GM18907 (cell line): ENCODE data around the gene TACSTD2.
"Not testable (repeated sequence)": the region's sequence is repeated elsewhere in the genome, so short reads cannot be mapped to it uniquely, and the experiment has no call there.

Source experiments
- ATAC-seq: cut with Tn5 transposase; IDR thresholded peaks from one replicate; pipeline ENCODE4 v1.9.1; 2021; ENCODE audit warnings: mild to moderate bottlenecking, moderate library complexity; ENCODE audit not compliant: unreplicated experiment

TACSTD2 gene

DNA sequence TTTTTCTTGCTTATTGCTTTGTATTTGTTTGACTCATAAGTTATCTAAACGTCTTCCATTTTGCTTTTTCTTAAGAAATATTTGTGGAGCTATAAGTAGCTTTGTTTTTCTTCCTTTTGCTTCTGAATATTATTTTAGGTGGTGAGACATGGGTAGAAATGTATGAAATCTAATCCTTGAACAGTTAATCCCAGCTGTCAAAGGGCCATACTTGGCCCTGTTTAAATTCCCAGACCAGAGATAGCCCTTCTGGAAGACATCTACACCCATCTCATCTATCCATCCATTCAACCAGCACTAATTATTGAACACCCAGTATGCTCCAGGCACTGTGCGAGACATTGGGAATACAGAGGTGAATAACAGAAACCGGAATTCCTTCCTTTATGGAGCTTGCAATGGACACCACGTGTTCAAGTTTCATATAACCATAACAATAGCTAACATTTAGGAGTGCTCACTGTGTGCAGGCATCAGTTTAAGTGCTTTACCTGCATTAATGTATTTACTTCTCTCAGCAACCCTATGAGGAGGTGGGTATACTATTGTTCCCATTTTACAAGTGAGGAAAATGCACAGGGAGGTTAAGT, 8.7 kb downstream of the TACSTD2 start:
- ATAC-seq, result no peak

DNA sequence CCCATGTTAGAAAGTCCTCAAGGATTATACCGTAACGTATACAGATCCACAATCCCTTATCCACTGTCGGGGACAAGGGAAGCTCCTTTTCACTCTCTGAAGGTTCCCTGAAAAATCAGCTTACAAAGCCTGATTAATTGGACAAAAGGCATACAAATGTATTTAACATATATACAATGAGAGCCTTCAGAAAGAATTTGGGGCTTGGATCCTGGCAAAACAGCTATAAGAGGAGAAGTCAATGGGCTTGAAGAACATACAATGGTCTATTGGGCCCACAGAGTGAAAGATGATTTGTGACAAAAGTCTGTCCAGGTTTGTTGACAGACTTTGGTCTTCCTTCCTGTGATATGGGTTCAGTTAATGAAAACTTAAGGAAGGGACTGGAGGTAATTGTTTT, 10.7 kb downstream of the TACSTD2 start:
- no peak for ATAC-seq

DNA sequence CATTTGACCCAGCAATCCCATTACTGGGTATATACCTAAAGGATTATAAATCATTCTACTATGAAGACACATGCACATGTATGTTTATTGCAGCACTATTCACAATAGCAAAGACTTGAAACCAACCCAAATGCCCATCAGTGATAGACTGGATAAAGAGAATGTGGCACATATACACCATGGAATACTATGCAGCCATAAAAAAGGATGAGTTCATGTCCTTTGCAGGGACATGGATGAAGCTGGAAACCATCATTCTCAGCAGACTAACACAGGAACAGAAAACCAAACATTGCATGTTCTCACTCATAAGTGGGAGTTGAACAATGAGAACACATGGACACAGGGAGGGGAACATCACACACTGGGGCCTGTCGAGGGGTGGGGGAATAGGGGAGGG, 13.3 kb downstream of the TACSTD2 start:
- ATAC-seq, result not testable (repeated sequence)

DNA sequence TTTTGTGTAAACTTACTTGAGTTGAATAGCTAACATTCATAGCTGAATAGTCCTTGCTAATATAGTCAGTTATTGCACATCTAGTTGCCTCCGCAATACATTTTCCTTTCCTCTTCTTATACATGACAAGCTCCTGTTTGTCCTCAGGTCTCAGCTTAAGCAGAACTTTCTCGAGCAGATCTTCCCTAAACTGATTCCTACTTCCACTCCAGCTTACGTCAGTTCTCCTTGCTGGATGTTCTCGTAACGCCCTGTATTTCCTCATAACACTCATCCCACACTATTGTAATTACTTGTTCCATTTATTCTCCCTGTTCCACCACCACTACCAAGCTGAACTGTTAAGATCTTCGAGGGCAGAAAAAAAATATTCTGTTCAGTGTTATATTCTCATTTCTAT, 15.4 kb downstream of the TACSTD2 start:
- no peak for ATAC-seq

DNA sequence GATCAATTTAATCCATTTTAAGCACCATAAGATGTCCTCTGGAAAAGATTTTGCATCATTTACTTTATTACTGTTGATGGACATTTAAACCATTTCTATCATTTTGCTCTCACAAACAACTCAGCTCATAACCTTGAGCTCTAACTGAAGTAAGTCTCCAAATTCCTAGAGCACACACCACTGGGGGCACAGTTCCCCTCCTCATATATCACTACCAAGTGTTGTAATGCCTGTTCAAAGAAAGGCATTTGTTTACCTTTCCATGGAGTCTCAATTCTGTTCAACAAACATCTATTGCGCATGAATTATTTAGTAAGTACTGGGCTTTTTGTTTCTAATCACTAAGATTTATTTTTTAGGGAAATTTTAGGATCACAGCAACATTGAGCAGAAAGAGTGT, 21.7 kb downstream of the TACSTD2 start:
- no peak for ATAC-seq

DNA sequence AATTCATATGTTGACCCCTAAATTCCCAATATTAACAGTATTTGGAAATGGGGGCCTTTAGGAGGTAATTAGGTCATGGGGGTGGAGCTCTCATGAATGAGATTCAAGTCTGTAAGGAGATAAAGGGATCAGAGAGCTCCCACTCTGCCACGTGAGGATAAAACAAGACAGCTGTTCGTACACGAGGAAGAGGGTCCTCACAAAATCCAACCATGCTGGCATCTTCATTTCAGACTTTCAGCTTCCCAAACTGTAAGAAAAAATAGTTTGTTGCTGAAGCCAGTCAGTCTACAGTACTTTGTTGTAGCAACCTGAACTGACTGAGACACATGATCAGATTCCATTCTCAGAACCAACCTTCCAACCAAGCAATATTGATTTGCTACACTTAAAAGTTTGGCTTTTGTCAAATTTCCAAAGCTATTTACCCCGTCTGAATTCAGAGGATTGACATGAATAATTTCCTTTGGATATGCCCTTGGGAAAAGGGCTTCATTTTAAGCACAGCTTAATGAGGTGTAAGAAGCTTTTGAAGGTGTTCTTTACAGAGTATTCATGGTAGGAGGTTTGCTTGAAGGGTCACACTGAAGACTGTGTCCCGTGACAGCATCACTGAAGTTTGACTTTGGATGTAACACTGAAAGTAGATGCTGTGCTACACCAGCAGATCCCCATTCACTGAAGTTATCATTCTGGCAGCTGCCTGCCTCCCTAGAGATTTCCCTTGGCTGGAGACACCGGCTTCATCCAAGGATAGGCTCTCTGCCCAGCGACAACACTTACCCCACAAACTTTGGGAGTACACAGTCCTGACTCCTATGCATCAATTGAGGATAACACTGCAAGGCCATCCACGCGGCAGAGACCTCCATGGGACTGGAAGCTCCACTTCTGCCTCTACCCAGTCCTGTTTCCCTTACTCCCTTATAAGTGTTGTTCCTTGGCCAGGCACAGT, 25.6 kb downstream of the TACSTD2 start:
- no peak for ATAC-seq

DNA sequence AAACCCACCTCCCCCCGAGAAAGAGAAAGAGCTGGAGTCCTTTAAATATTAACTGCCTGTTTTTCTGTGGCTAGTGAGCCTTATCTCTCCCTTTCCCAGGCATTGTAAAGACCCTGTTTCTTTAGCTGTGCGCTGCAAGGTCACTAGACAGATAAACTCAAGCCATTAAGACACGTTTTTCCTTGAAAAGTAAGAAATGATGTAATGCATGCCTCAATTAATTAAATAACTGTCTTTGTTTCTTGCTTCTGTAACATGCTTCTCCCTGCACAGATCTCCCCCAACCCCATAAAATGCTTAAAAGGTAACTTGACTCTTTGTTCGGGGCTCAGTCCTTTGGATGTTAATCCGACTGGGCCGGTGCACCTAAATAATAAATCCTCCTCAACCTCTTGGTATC, 27.8 kb downstream of the TACSTD2 start:
- not testable (repeated sequence) for ATAC-seq

DNA sequence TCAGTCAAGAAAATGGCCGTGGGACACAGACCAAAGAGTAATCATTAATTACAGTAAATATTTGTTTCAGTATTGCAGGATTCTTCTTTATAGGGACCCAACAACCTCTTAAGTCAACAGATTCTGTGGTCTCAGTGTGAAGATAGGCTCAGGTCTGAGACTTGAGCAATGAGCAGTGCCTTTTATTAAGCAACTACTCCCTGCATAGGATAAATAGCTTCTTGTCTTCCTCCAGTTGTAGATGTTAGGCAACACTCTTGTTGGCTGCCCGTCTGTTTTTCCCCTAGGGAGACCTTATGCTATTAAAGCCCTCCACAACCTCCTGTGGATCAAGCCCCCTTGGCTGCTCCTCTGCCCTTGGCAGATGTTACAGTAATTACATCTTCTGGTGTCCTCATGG, 28.7 kb downstream of the TACSTD2 start:
- ATAC-seq, result no peak

DNA sequence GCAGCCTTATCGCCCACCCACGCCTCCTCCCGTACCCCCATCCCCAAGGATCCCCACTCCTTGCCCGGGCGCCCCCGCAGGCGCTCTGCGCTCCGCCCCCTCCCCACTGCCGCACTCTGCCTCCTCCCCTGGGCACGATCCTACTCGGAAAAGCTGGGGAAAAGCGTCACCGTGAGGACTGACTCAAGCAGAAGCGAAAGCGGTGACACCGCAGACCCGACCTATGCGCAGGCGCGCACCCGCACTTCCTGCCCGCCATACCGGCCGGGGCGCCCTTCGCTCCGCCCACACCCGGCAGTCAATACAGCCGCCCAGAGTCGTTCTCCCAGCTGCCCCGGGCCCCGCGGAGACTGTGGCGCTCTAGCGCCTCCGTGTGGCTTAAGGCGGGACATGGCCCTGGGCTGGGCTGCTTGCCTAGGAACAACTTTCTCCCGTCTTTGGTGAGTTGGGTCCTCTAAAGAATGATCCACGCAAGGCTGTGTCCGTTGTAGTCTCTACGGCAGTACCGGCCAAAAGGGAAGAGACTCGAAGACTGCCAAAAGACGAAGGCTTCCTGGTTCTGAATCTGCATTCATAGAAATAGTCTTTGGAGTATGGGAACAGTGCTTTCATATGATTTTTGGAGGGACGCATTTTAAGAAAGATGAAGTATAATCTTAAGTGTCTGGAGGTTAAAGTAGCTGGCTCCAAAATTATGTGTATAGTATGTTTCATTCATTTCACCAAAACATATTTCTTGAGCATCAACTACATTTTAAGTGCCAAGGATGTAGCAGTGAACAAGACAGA, 30.3 kb downstream of the TACSTD2 start, which contains the start of gene OMA1:
OMA1 (minus strand) TSS at position 207 of the 789 bp plus-strand sequence. CDS start 7,432 bp downstream, outside the sequence.
- ATAC-seq, result peak; percentile 95

DNA sequence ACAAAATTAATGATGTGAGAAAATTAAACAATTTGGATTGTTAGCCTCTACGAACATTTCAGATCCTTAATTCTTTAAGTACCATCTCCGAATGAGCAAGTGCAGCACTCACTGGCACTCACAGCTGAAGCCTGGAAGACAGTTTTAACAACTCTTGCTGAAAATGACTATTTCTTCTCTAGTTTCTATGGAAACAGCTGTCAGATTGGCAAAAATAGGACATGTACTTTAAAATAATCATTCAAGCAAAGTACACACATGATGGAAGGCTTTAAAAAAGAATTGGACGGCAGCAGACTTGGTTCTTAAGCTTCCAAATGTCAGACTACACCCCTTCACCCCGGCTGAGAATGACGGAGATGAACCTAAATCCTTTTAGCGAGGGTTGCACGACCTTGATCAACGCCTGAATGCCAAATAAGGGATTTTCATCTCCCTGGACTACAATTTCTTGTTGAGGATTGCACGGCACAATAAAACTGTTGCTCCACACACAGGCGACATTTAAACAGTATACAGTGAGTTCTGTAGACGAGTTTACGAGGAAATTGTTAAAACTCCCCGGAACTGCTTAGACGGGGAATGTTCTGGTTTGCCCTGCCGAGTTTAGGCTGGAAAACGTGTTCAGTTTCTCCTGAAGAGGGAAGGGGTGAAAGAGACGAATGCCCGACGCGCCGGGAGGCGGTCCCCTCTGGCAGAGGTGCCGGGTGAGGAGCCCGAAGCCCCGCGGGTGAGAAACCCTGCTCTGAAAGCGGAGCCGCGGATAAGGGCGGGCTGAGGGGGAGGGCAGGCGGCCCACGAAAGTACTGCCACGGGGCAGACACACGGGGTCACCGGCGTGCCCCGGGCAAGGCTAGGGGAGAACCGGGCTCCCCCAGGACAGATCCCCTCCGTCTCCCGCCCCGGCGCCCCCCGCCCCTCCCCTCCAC, 31.2 kb downstream of the TACSTD2 start:
- peak; percentile 56 for ATAC-seq

DNA sequence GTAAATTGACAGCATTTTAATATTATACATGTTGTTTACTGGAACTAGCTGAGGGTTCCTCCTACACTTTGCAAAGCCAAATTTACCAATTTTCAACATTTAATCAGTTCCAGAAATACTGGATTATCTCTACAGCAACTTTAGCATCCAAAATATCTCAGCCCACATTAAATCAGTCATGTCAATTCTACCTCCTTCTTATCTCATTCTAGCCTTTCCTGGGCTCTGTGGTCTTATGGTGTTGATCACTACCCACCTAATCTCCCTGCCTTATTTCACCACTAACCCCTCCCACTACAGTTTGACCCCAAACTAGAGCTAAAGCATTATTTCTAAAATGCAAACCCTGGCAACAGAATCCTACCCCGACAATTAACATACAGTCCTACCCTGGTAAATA, 33.8 kb downstream of the TACSTD2 start:
- no peak for ATAC-seq

DNA sequence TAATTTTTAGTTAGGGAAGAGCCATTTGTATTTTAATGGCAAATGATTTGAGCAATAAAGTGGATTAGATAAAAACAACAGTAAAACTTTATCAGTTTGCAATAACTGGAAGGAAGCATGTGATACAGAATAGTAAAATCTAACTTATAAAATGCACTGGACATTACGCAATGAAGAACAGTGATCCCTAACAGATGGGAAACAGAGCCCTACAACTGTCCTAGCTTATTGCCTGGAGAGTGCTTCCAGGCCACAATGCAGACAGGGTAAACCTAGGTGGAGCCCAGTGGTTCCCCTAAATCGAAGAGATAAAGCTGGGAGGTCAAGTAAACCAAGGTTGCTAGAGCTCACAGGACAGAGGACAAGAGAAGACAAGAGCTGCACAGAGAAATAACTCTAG, 37.5 kb downstream of the TACSTD2 start:
- no peak for ATAC-seq

DNA sequence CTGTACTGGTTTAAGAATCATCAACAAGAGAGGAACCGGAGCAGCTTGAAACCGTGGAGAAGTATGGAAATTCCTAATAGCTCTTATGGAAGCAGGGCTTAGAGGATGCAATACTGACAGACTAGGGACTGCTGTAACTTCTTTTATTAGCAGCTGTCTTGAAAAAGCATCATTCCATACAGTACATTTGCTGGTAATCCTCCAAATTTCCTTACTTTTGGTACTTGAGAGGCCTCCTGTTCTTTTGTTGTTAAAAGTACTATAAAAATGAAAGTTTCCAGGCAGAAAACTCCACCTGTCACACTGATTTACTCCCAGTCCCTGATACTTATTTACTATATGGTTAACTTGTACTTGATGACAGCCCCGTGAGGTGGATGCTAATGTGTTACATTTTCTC, 38.2 kb downstream of the TACSTD2 start:
- no peak for ATAC-seq

DNA sequence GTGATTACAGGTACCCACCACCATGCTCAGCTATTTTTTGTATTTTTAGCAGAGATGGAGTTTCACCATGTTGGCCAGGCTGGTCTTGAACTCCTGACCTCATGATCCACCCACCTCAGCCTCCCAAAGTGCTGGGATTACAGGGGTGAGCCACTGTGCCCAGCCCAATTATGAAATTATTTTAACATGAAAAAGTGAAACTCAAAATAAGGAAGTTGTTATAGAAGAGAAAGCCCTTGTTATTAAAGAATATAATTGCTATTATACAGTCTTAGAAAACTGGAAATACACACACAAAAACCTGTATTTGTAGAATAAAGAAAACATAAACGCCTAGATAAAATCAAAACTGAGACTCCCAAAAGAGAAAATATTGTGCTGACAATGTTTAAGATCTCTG, 45.2 kb downstream of the TACSTD2 start:
- not testable (repeated sequence) for ATAC-seq

DNA sequence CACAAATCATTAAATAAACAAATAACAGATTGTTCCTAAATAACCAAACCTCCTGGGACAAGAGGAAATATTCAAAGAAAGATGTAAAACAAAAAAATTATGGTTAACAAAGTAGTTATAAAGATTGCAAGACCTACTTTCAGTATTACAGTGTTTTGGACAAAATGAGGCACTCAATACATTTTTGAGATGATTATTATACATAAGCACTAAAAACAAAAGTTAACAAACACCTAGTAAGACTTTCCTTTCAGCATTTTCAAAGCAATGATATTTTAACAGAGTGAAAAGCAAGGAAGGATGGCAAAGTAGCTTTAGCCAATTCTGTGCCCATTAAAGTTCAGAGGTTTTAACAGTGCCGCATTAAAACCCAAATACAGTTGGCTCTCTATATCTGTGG, 47.8 kb downstream of the TACSTD2 start:
- no peak for ATAC-seq

DNA sequence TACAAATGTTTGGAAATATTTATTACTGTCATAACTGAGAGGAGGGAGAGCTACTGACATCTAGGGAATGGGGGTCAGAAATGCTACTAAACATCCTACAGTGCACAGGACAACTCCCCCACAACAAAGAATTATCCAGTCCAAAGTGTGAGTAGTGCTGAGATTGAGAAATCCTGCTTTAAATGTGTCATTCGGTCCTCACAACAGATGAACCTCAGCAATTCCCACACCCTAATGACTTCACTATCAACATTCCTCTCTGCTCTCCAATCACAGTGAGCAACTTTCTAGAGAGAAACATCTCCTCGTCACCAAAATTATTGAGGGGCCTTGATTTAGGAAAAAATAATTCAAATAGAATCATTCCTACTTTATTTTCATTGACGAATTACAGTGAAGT, 48.5 kb downstream of the TACSTD2 start:
- ATAC-seq, result no peak
